SK-N-SH (cell line): Measurements from ENCODE around the gene METTL1. TPM values are rescaled to one million over a fixed set of nuclear protein-coding genes. Genes with fewer than 3 reads are reported as not detected.

Experiments
- CTCF ChIA-PET: fragments of 300-600, 350-600 bp; formaldehyde crosslinking; extraction: SDS; loops from one replicate; lab custom pipeline; 2021; lab: Yijun Ruan, JAX
- POLR2A ChIA-PET: fragments of 350-600 bp; sonication (Branson Sonifier 250); formaldehyde crosslinking; extraction: SDS; loops from one replicate; lab custom pipeline; 2020; ENCODE audit warnings: antibody characterized with exemption, inconsistent platforms; lab: Yijun Ruan, JAX
- DNase-seq: peaks from one replicate; pipeline ENCODE4 v3.0.0; 2012
- H2AFZ ChIP-seq: fragments of 200-600 bp; sonication (generic); 2 replicates; pipeline ENCODE4 v1.8.1; 2016; ENCODE audit warnings: antibody characterized with exemption, mild to moderate bottlenecking, low read depth
- H3F3A ChIP-seq: fragments of 200-600 bp; sonication (generic); replicated peaks from 2 replicates; pipeline ENCODE3; 2016; ENCODE audit warnings: antibody characterized with exemption, mild to moderate bottlenecking; ENCODE audit not compliant: insufficient read depth
- H3K27ac ChIP-seq, 2 experiments: fragments of 200-500 bp in 1 of 2; fragments of 200-600 bp in 1 of 2; sonication (Bioruptor generic) in 1 of 2; sonication (generic), shearing (Covaris generic) in 1 of 2; 2 replicates each; pipeline versions ENCODE4 v1.5.1 to v1.6.1; 2014 to 2016; ENCODE audit warnings: low read depth in 2 of 2, inconsistent platforms in 1 of 2, low read length in 1 of 2, mild to moderate bottlenecking in 1 of 2, mixed read lengths in 1 of 2
- H3K27me3 ChIP-seq: fragments of 200-600 bp; sonication (generic), shearing (Covaris generic); 2 replicates; pipeline ENCODE4 v1.6.1; 2016; ENCODE audit warnings: mixed run types; ENCODE audit not compliant: insufficient read depth
- H3K36me3 ChIP-seq, 2 experiments: fragments of 200-500 bp in 1 of 2; fragments of 200-600 bp in 1 of 2; sonication (Bioruptor generic) in 1 of 2; sonication (generic) in 1 of 2; replicated peaks in 1 of 2; 2 replicates each; pipeline versions ENCODE3 to v1.5.1; 2014 to 2016; ENCODE audit warnings: low read length in 1 of 2, mild to moderate bottlenecking in 1 of 2; ENCODE audit not compliant: insufficient read depth in 2 of 2, control insufficient read depth in 1 of 2
- H3K4me1 ChIP-seq, 2 experiments: fragments of 200-500 bp in 1 of 2; fragments of 200-600 bp in 1 of 2; sonication (Bioruptor generic) in 1 of 2; sonication (generic), shearing (Covaris generic) in 1 of 2; 2 replicates each; pipeline versions ENCODE4 v1.5.1 to v1.6.1; 2014 to 2016; ENCODE audit warnings: low read depth in 1 of 2, low read length in 1 of 2, mixed run types in 1 of 2; ENCODE audit not compliant: insufficient read depth in 2 of 2, control insufficient read depth in 1 of 2
- H3K4me2 ChIP-seq: fragments of 200-600 bp; sonication (generic), shearing (Covaris generic); 2 replicates; pipeline ENCODE4 v1.6.1; 2017; ENCODE audit warnings: mixed run types
- H3K4me3 ChIP-seq, 2 experiments: fragments of 200-500 bp in 1 of 2; fragments of 200-600 bp in 1 of 2; sonication (Bioruptor generic) in 1 of 2; sonication (generic), shearing (Covaris generic) in 1 of 2; 2 replicates each; pipeline versions ENCODE4 v1.5.1 to v1.8.1; 2014 to 2016; ENCODE audit warnings: low read depth in 2 of 2, inconsistent platforms in 1 of 2, low read length in 1 of 2, mild to moderate bottlenecking in 1 of 2, mixed read lengths in 1 of 2, moderate library complexity in 1 of 2
- H3K79me2 ChIP-seq: fragments of 200-600 bp; sonication (generic); 2 replicates; pipeline ENCODE4 v1.8.1; 2017; ENCODE audit warnings: mild to moderate bottlenecking; ENCODE audit not compliant: insufficient read depth
- H3K9ac ChIP-seq: fragments of 200-600 bp; sonication (generic); 2 replicates; pipeline ENCODE4 v1.6.1; 2017; ENCODE audit warnings: mixed run types
- H3K9me2 ChIP-seq: fragments of 200-600 bp; sonication (generic); 2 replicates; pipeline ENCODE4 v1.6.1; 2017; ENCODE audit warnings: mixed run types
- H3K9me3 ChIP-seq: fragments of 200-600 bp; sonication (generic); 2 replicates; pipeline ENCODE4 v1.6.1; 2017; ENCODE audit warnings: mixed run types, mild to moderate bottlenecking, moderate library complexity
- H4K20me1 ChIP-seq: fragments of 200-600 bp; sonication (generic); 2 replicates; pipeline ENCODE4 v1.6.1; 2017; ENCODE audit warnings: mild to moderate bottlenecking, mixed run types; ENCODE audit not compliant: insufficient read depth
- ELF1 ChIP-seq: IDR thresholded peaks from 2 replicates; pipeline ENCODE4 v1.4.0; 2012
- EP300 ChIP-seq, 2 experiments: IDR thresholded peaks; 2 replicates each; pipeline versions ENCODE4 v1.4.0 to v1.6.1; 2012; ENCODE audit warnings: borderline replicate concordance in 1 of 2, low read depth in 1 of 2, low read length in 1 of 2
- EZH2phosphoT487 ChIP-seq: fragments of 200-600 bp; sonication (generic); IDR thresholded peaks from 2 replicates; pipeline ENCODE4 v1.6.1; 2017; ENCODE audit warnings: low read depth, mixed run types, mild to moderate bottlenecking, antibody characterized with exemption, moderate library complexity, borderline replicate concordance
- FOSL2 ChIP-seq: IDR thresholded peaks from 2 replicates; pipeline ENCODE4 v1.4.0; 2012; ENCODE audit warnings: low read depth, mild to moderate bottlenecking, moderate library complexity, borderline replicate concordance
- FOXJ3 ChIP-seq: sonication (generic); formaldehyde crosslinking; IDR thresholded peaks from 2 replicates; pipeline ENCODE4 v1.5.1; 2020; ENCODE audit warnings: mild to moderate bottlenecking, missing genetic modification reagents
- GABPA ChIP-seq: IDR thresholded peaks from 2 replicates; pipeline ENCODE4 v1.4.0; 2012; ENCODE audit warnings: low read depth, mild to moderate bottlenecking
- GATA2 ChIP-seq: sonication (generic); formaldehyde crosslinking; IDR thresholded peaks from 2 replicates; pipeline ENCODE4 v1.5.0; 2020; ENCODE audit warnings: mild to moderate bottlenecking, missing genetic modification reagents
- JUND ChIP-seq: IDR thresholded peaks from 2 replicates; pipeline ENCODE4 v1.4.0; 2012
- MAX ChIP-seq: IDR thresholded peaks from 2 replicates; pipeline ENCODE4 v1.4.0; 2012; ENCODE audit warnings: low read depth
- MXI1 ChIP-seq: IDR thresholded peaks from 2 replicates; pipeline ENCODE4 v1.6.1; 2012; ENCODE audit warnings: mild to moderate bottlenecking, low read depth, low read length, improper control_type of control experiment
- NFIC ChIP-seq: IDR thresholded peaks from 2 replicates; pipeline ENCODE4 v1.4.0; 2012; ENCODE audit warnings: borderline replicate concordance
- NRF1 ChIP-seq: IDR thresholded peaks from 2 replicates; pipeline ENCODE4 v1.6.1; 2012; ENCODE audit warnings: low read depth, mild to moderate bottlenecking, low read length
- POLR2AphosphoS5 ChIP-seq: IDR thresholded peaks from 2 replicates; pipeline ENCODE4 v1.6.1; 2012; ENCODE audit warnings: low read depth, low read length
- RCOR1 ChIP-seq: fragments of 150-350 bp; IDR thresholded peaks from 2 replicates; pipeline ENCODE4 v1.6.1; 2017; ENCODE audit warnings: antibody characterized with exemption, low read length
- SIN3A ChIP-seq: IDR thresholded peaks from 2 replicates; pipeline ENCODE4 v1.6.1; 2012; ENCODE audit warnings: low read depth, mild to moderate bottlenecking, low read length, moderate library complexity, borderline replicate concordance
- SMC3 ChIP-seq: IDR thresholded peaks from 2 replicates; pipeline ENCODE4 v1.6.1; 2012; ENCODE audit warnings: low read depth, low read length, improper control_type of control experiment
- TAF1 ChIP-seq: IDR thresholded peaks from 2 replicates; pipeline ENCODE4 v1.6.1; 2012; ENCODE audit warnings: low read depth, mild to moderate bottlenecking, low read length, moderate library complexity, borderline replicate concordance
- TCF12 ChIP-seq: IDR thresholded peaks from 2 replicates; pipeline ENCODE4 v1.4.0; 2012
- TEAD4 ChIP-seq: IDR thresholded peaks from 2 replicates; pipeline ENCODE4 v1.4.0; 2012; ENCODE audit warnings: mild to moderate bottlenecking, borderline replicate concordance; ENCODE audit not compliant: insufficient read depth
- WGBS: methylation state at CpG from one replicate; pipeline ENCODE4 v1.1.6; 2017; ENCODE audit warnings: low lambda C conversion rate; 5-methylcytosine and 5-hydroxymethylcytosine counted together
- polyA plus RNA-seq, 3 experiments: library from polyadenylated mRNA; depleted of rRNA; stranded (reverse); fragments of >200 nt; gene quantifications; 2 replicates each; pipeline ENCODE4 v1.2.3, GENCODE V29; 2012
- TF ChIP-seq, protein P1 (sequence below): IDR thresholded peaks from 2 replicates; pipeline ENCODE4 v1.4.0; 2012; ENCODE audit warnings: low read depth, borderline replicate concordance
- TF ChIP-seq, protein P2 (sequence below): IDR thresholded peaks from 2 replicates; pipeline ENCODE4 v1.6.1; 2012; ENCODE audit warnings: mild to moderate bottlenecking, low read depth, low read length, moderate library complexity
- TF ChIP-seq, protein P3 (sequence below): IDR thresholded peaks from 2 replicates; pipeline ENCODE4; 2012
- TF ChIP-seq, protein P4 (sequence below): IDR thresholded peaks from 2 replicates; pipeline ENCODE4 v1.4.0; 2012; ENCODE audit warnings: low read depth, borderline replicate concordance
- TF ChIP-seq, protein P5 (sequence below): fragments of 150-350 bp; IDR thresholded peaks from 2 replicates; pipeline ENCODE4 v1.6.1; 2017; ENCODE audit warnings: antibody characterized with exemption, low read length, low read depth, borderline replicate concordance

The METTL1 gene
- polyA plus RNA-seq, 1 of the 3 experiments (the other 2 are of a cell fraction), result 28.0 TPM

DNA sequence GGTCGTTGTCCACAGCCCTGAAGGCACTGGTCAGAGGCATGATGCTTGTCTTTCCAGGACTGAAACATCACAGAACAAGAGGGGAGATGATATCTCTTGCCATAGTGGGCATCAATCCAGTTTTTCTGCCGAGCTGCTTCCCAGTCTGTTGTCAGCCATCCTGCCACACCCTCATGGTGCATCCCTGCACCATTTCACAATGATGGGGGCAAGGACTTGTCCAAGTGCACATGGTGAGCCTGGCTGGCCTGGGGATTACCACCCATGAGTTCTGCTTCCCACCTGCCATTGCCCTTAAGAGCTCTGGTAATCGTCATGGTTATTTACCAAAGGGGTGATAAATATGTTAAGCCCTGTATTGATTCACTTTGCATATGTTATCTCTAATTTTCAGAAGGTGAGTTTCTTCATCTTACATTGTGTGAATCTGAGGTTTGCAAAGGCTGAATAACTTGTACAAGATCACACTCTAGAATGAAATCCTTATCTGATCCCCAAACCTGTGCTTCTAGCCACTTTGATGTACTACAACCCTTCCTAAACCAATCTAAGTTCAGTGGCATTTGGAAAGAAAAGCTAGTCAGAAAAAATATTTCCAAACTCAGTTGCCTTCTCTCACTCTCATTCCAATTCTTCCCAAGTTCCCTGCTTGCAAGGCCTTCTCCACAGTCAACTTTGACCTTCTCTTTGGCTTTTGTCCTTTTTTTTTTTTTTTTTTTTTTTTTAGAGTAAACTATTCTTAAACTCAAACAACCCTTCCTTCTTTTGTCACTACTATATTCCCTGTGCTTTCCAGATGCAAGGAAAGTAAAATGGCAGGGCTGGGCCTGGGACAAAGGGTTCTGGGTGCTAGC lies 44.3 kb upstream of the METTL1 start:
- peak; percentile 67 for DNase-seq
- CTCF ChIA-PET, result interaction anchor here (0.9 to 10.2 kb wide), 11 partner anchors 11 to 89 kb away, joined by 3 to 96 read pairs (median 5); partner anchors contain the start of gene TSFM
- H3F3A ChIP-seq, result peaks cover 10% of the 10 kb centered on the region
- no peaks in the 10 kb centered on the region for H4K20me1 ChIP-seq
- H3K4me1 ChIP-seq, result peaks cover 0 to 20% of the 10 kb centered on the region in 2 experiments; a peak in 2 of 4 replicates
- H3K36me3 ChIP-seq, result peaks cover 18 to 24% of the 10 kb centered on the region in 2 experiments
- POLR2A ChIA-PET, result interaction anchor here (1.4 kb wide), 1 partner anchor 8 kb away, joined by 4 read pairs; no protein-coding TSS in a partner anchor
- no peak overlapping the region for H2AFZ ChIP-seq
- H3K4me3 ChIP-seq, result no peak overlapping the region
- 43% methylated on average over 3 of the region's 3 CpGs for WGBS
- no peaks in the 10 kb centered on the region for H3K9me3 ChIP-seq
- no peak overlapping the region; a peak in 1 of 4 replicates for H3K27ac ChIP-seq
- no peaks in the 10 kb centered on the region for H3K79me2 ChIP-seq
- H3K9me2 ChIP-seq, result no peaks in the 10 kb centered on the region
- H3K27me3 ChIP-seq, result no peaks in the 10 kb centered on the region
- no peak overlapping the region for H3K9ac ChIP-seq
- no peak overlapping the region for H3K4me2 ChIP-seq
- no peak for TF ChIP-seq SMC3
- TF ChIP-seq TAF1, result no peak
- TF ChIP-seq GABPA, result no peak
- TF ChIP-seq GATA2 (CRISPR knock-in tag), result peak; percentile 93
- TF ChIP-seq EZH2phosphoT487, result no peak
- peak; percentile 29; the same call in 1 of the 2 replicates for TF ChIP-seq TCF12
- TF ChIP-seq POLR2AphosphoS5, result peak; percentile 19; the same call in 1 of the 2 replicates
- TF ChIP-seq, protein P1, sequence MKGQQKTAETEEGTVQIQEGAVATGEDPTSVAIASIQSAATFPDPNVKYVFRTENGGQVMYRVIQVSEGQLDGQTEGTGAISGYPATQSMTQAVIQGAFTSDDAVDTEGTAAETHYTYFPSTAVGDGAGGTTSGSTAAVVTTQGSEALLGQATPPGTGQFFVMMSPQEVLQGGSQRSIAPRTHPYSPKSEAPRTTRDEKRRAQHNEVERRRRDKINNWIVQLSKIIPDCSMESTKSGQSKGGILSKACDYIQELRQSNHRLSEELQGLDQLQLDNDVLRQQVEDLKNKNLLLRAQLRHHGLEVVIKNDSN, result no peak
- TF ChIP-seq FOXJ3 (CRISPR knock-in tag), result no peak
- TF ChIP-seq TEAD4, result no peak
- TF ChIP-seq SIN3A, result peak; percentile 47; the same call in 1 of the 2 replicates
- TF ChIP-seq, protein P2, sequence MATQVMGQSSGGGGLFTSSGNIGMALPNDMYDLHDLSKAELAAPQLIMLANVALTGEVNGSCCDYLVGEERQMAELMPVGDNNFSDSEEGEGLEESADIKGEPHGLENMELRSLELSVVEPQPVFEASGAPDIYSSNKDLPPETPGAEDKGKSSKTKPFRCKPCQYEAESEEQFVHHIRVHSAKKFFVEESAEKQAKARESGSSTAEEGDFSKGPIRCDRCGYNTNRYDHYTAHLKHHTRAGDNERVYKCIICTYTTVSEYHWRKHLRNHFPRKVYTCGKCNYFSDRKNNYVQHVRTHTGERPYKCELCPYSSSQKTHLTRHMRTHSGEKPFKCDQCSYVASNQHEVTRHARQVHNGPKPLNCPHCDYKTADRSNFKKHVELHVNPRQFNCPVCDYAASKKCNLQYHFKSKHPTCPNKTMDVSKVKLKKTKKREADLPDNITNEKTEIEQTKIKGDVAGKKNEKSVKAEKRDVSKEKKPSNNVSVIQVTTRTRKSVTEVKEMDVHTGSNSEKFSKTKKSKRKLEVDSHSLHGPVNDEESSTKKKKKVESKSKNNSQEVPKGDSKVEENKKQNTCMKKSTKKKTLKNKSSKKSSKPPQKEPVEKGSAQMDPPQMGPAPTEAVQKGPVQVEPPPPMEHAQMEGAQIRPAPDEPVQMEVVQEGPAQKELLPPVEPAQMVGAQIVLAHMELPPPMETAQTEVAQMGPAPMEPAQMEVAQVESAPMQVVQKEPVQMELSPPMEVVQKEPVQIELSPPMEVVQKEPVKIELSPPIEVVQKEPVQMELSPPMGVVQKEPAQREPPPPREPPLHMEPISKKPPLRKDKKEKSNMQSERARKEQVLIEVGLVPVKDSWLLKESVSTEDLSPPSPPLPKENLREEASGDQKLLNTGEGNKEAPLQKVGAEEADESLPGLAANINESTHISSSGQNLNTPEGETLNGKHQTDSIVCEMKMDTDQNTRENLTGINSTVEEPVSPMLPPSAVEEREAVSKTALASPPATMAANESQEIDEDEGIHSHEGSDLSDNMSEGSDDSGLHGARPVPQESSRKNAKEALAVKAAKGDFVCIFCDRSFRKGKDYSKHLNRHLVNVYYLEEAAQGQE, result no peak
- peak; percentile 37; the same call in 1 of the 2 replicates for TF ChIP-seq MXI1
- TF ChIP-seq NRF1, result no peak
- peak in 1 of 2 experiments; percentile 58; a peak in 2 of 4 replicates for TF ChIP-seq EP300 (IDR thresholded peaks at IDR 0.05; ENCODE audit: borderline replicate concordance in 1 of 2, low read depth in 1 of 2, low read length in 1 of 2)
- TF ChIP-seq FOSL2, result no peak
- peak; percentile 32; the same call in 1 of the 2 replicates for TF ChIP-seq NFIC
- TF ChIP-seq, protein P3, sequence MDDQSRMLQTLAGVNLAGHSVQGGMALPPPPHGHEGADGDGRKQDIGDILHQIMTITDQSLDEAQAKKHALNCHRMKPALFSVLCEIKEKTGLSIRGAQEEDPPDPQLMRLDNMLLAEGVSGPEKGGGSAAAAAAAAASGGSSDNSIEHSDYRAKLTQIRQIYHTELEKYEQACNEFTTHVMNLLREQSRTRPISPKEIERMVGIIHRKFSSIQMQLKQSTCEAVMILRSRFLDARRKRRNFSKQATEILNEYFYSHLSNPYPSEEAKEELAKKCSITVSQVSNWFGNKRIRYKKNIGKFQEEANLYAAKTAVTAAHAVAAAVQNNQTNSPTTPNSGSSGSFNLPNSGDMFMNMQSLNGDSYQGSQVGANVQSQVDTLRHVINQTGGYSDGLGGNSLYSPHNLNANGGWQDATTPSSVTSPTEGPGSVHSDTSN, result no peak
- TF ChIP-seq JUND, result no peak
- TF ChIP-seq RCOR1, result peak; percentile 61
- TF ChIP-seq MAX, result no peak
- TF ChIP-seq ELF1, result no peak
- TF ChIP-seq, protein P4, sequence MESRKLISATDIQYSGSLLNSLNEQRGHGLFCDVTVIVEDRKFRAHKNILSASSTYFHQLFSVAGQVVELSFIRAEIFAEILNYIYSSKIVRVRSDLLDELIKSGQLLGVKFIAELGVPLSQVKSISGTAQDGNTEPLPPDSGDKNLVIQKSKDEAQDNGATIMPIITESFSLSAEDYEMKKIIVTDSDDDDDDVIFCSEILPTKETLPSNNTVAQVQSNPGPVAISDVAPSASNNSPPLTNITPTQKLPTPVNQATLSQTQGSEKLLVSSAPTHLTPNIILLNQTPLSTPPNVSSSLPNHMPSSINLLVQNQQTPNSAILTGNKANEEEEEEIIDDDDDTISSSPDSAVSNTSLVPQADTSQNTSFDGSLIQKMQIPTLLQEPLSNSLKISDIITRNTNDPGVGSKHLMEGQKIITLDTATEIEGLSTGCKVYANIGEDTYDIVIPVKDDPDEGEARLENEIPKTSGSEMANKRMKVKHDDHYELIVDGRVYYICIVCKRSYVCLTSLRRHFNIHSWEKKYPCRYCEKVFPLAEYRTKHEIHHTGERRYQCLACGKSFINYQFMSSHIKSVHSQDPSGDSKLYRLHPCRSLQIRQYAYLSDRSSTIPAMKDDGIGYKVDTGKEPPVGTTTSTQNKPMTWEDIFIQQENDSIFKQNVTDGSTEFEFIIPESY, result no peak
- TF ChIP-seq, protein P5, sequence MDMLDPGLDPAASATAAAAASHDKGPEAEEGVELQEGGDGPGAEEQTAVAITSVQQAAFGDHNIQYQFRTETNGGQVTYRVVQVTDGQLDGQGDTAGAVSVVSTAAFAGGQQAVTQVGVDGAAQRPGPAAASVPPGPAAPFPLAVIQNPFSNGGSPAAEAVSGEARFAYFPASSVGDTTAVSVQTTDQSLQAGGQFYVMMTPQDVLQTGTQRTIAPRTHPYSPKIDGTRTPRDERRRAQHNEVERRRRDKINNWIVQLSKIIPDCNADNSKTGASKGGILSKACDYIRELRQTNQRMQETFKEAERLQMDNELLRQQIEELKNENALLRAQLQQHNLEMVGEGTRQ, result no peak
